Peyer's patch (tissue), 4 donors: ENCODE results near the gene TMEM145. TPM values are rescaled to one million over a fixed set of nuclear protein-coding genes. Genes with fewer than 3 reads are reported as not detected.
"Not testable (repeated sequence)": the region's sequence is repeated elsewhere in the genome, so short reads cannot be mapped to it uniquely, and the experiment has no call there.

ENCODE experiments used
- DNase-seq, 3 donors: peaks; one replicate each; pipeline ENCODE4 v3.0.0-alpha.2; 2017 to 2019
- H3K27ac ChIP-seq, 4 donors: fragments of 200-600 bp; sonication (generic); one replicate each; pipeline ENCODE4 v1.5.1; 2016 to 2019
- H3K27me3 ChIP-seq, 2 donors: fragments of 200-600 bp; sonication (generic); one replicate each; pipeline ENCODE4 v1.5.1; 2019
- H3K36me3 ChIP-seq, 3 donors: fragments of 200-600 bp; sonication (generic); one replicate each; pipeline ENCODE4 v1.5.1; 2016 to 2019
- H3K4me1 ChIP-seq, 4 donors: fragments of 200-600 bp; sonication (generic); one replicate each; pipeline ENCODE4 v1.5.1; 2016 to 2019
- H3K4me3 ChIP-seq, 4 donors: fragments of 200-600 bp; sonication (generic); 1 replicate in 3 of 4; 2 replicates in 1 of 4; pipeline ENCODE4 v1.5.1; 2016 to 2019; ENCODE audit warnings: mild to moderate bottlenecking in 1 of 4
- H3K9me3 ChIP-seq, 4 donors: fragments of 200-600 bp; sonication (generic); one replicate each; pipeline ENCODE4 v1.5.1; 2016 to 2019; ENCODE audit warnings: mild to moderate bottlenecking in 1 of 4
- CTCF ChIP-seq, 6 experiments: fragments of 450-650 bp in 4 of 6; fragments of 200-600 bp in 2 of 6; sonication (generic) in 1 of 6; IDR thresholded peaks; one replicate each; pipeline ENCODE4 v1.5.1; 2017 to 2019; ENCODE audit warnings: antibody characterized with exemption in 6 of 6, mild to moderate bottlenecking in 3 of 6, moderate library complexity in 1 of 6
- POLR2A ChIP-seq, 2 donors: fragments of 450-650 bp; IDR thresholded peaks; one replicate each; pipeline ENCODE4 v1.5.1; 2017; ENCODE audit warnings: antibody characterized with exemption in 2 of 2, mild to moderate bottlenecking in 2 of 2, moderate library complexity in 2 of 2
- total RNA-seq, 4 donors: library from RNA; depleted of rRNA; stranded (reverse); fragments of >200 nt; gene quantifications; one replicate each; pipeline ENCODE4 v1.1.0, GENCODE V29; 2016

Gene TMEM145
- total RNA-seq, 4 donors from 2014 or later, result not detected

GRCh38 chr19:42328106-42328505 is 15.0 kb downstream of the TMEM145 start:
- H3K27ac ChIP-seq, result no peak overlapping the region
- no peaks in the 10 kb centered on the region for H3K9me3 ChIP-seq
- no peak overlapping the region for H3K4me3 ChIP-seq
- H3K36me3 ChIP-seq, result no peaks in the 10 kb centered on the region
- no peak for DNase-seq
- H3K4me1 ChIP-seq, result peaks cover 0 to 22% (median 12%) of the 10 kb centered on the region in 4 donors
- no peak for TF ChIP-seq CTCF (IDR thresholded peaks at IDR 0.05)
- TF ChIP-seq POLR2A (IDR thresholded peaks at IDR 0.05), result no peak
- H3K27me3 ChIP-seq, result peaks cover 0 to 16% of the 10 kb centered on the region in 2 donors

GRCh38 chr19:42328854-42329253 is 15.7 kb downstream of the TMEM145 start:
- Histone ChIP-seq H3K27ac (no peak overlapping the region), H3K27me3 (peaks cover 0 to 9% of the 10 kb centered on the region in 2 donors), H3K36me3 (no peaks in the 10 kb centered on the region), H3K4me1 (peaks cover 0 to 18% (median 10%) of the 10 kb centered on the region in 4 donors), H3K9me3 (no peaks in the 10 kb centered on the region), H3K4me3 (no peak overlapping the region)
- TF ChIP-seq POLR2A (IDR thresholded peaks at IDR 0.05) (no peak), CTCF (IDR thresholded peaks at IDR 0.05) (no peak)
- no peak for DNase-seq

GRCh38 chr19:42330241-42330711 is 17.2 kb downstream of the TMEM145 start:
- H3K36me3 ChIP-seq, result no peaks in the 10 kb centered on the region
- no peak overlapping the region for H3K4me3 ChIP-seq
- no peak for TF ChIP-seq CTCF (IDR thresholded peaks at IDR 0.05)
- TF ChIP-seq POLR2A (IDR thresholded peaks at IDR 0.05), result no peak
- no peak for DNase-seq
- H3K4me1 ChIP-seq, result peaks cover 0 to 7% (median 3%) of the 10 kb centered on the region in 4 donors
- H3K27me3 ChIP-seq, result no peaks in the 10 kb centered on the region
- no peak overlapping the region for H3K27ac ChIP-seq
- H3K9me3 ChIP-seq, result no peaks in the 10 kb centered on the region

GRCh38 chr19:42331333-42331732 is 18.2 kb downstream of the TMEM145 start:
- not testable (repeated sequence) for H3K4me3 ChIP-seq, H3K9me3 ChIP-seq, H3K4me1 ChIP-seq, H3K36me3 ChIP-seq, H3K27ac ChIP-seq, H3K27me3 ChIP-seq, DNase-seq

GRCh38 chr19:42332059-42332458 is 18.9 kb downstream of the TMEM145 start:
- Histone ChIP-seq H3K36me3 (peaks cover 0 to 5% (median 0%) of the 10 kb centered on the region in 3 donors), H3K27me3 (no peaks in the 10 kb centered on the region), H3K9me3 (no peaks in the 10 kb centered on the region), H3K27ac (no peak overlapping the region), H3K4me3 (no peak overlapping the region), H3K4me1 (no peaks in the 10 kb centered on the region)
- DNase-seq, result no peak
- no peak for TF ChIP-seq POLR2A (IDR thresholded peaks at IDR 0.05)
- TF ChIP-seq CTCF (IDR thresholded peaks at IDR 0.05), result no peak

- H3K4me3 ChIP-seq, result no peak overlapping the region
- no peak for DNase-seq
- no peak overlapping the region for H3K27ac ChIP-seq
- TF ChIP-seq POLR2A (IDR thresholded peaks at IDR 0.05) (no peak), CTCF (IDR thresholded peaks at IDR 0.05) (no peak)
- H3K36me3 ChIP-seq, result peaks cover 0 to 5% (median 0%) of the 10 kb centered on the region in 3 donors
- no peaks in the 10 kb centered on the region for H3K4me1 ChIP-seq
- no peaks in the 10 kb centered on the region for H3K27me3 ChIP-seq
- no peaks in the 10 kb centered on the region for H3K9me3 ChIP-seq
Observed at GRCh38 chr19:42333018-42333417, 19.9 kb downstream of the TMEM145 start.
